ENCODE measurements around the gene TMEM120B. TPM values are rescaled to one million over a fixed set of nuclear protein-coding genes. Genes with fewer than 3 reads are reported as not detected.

Gene TMEM120B
- total and polyA plus RNA-seq, 2 of the 13 experiments (the other 11 are each of a cell fraction or from before 2014, with no cell fraction given), result 7.1 to 12.9 TPM

GRCh38 chr12:121796855-121797751, 84.6 kb downstream of the TMEM120B start (continued):
- TF ChIP-seq HNRNPLL (IDR thresholded peaks at IDR 0.05; ENCODE audit: low read depth, low read length, poor library complexity, severe bottlenecking), result peak; percentile 89
- TF ChIP-seq ZNF143 (CRISPR knock-in tag; IDR thresholded peaks at IDR 0.05), result no peak; the same call in 1 of the 2 replicates
- no peak for TF ChIP-seq ZNF713 (CRISPR knock-in tag; IDR thresholded peaks at IDR 0.05)
- TF ChIP-seq ZNF747 (CRISPR knock-in tag; IDR thresholded peaks at IDR 0.05; ENCODE audit: borderline replicate concordance), result peak; percentile 82; the same call in 1 of the 2 replicates
- TF ChIP-seq ATF1 (CRISPR knock-in tag; IDR thresholded peaks at IDR 0.05), result no peak
- TF ChIP-seq TSC22D2 (CRISPR knock-in tag; IDR thresholded peaks at IDR 0.05; ENCODE audit: borderline replicate concordance), result no peak
- TF ChIP-seq TFAP4 (IDR thresholded peaks at IDR 0.05; ENCODE audit: borderline replicate concordance, low read depth), result peak; percentile 78
- TF ChIP-seq FOXO4 (CRISPR knock-in tag; conservative IDR thresholded peaks at IDR 0.05), result no peak
- TF ChIP-seq ZUFSP (CRISPR knock-in tag; IDR thresholded peaks at IDR 0.05; ENCODE audit: borderline replicate concordance), result no peak
- TF ChIP-seq ZNF296 (CRISPR knock-in tag; conservative IDR thresholded peaks at IDR 0.05), result no peak; the same call in 1 of the 2 replicates
- TF ChIP-seq CCAR2 (optimal IDR thresholded peaks at IDR 0.05; ENCODE audit: low read depth, low read length), result peak; percentile 14
- TF ChIP-seq ZNF207 (IDR thresholded peaks at IDR 0.05; ENCODE audit: borderline replicate concordance), result no peak
- no peak for TF ChIP-seq GLI4 (CRISPR knock-in tag; IDR thresholded peaks at IDR 0.05; ENCODE audit: borderline replicate concordance)
- peak; percentile 80 for TF ChIP-seq THAP11 (CRISPR knock-in tag; IDR thresholded peaks at IDR 0.05)
- TF ChIP-seq FOXA1 (IDR thresholded peaks at IDR 0.05), result no peak
- no peak for TF ChIP-seq FOXA1 (CRISPR knock-in tag; IDR thresholded peaks at IDR 0.05)
- peak; percentile 54 for TF ChIP-seq ZFY (CRISPR knock-in tag; IDR thresholded peaks at IDR 0.05)
- TF ChIP-seq ZNF446 (CRISPR knock-in tag; IDR thresholded peaks at IDR 0.05), result no peak
- TF ChIP-seq HDAC1 (CRISPR knock-in tag; IDR thresholded peaks at IDR 0.05), result peak; percentile 62
- TF ChIP-seq PREB (CRISPR knock-in tag; IDR thresholded peaks at IDR 0.05), result no peak
- peak; percentile 89 for TF ChIP-seq TBX2 (CRISPR knock-in tag; IDR thresholded peaks at IDR 0.05; ENCODE audit: borderline replicate concordance)
- peak; percentile 72; the same call in 1 of the 2 replicates for TF ChIP-seq KLF6 (CRISPR knock-in tag; IDR thresholded peaks at IDR 0.05)
- peak; percentile 61; the same call in 1 of the 2 replicates for TF ChIP-seq KLF12 (CRISPR knock-in tag; IDR thresholded peaks at IDR 0.05; ENCODE audit: borderline replicate concordance)
- TF ChIP-seq U2AF2 (IDR thresholded peaks at IDR 0.05; ENCODE audit: low read depth, low read length), result no peak
- peak; percentile 72; the same call in 1 of the 2 replicates for TF ChIP-seq ZFX (CRISPR knock-in tag; IDR thresholded peaks at IDR 0.05; ENCODE audit: low read depth)
